Activated CD8-positive, alpha-beta memory T cell treated with anti-CD3 and anti-CD28 coated beads for 36 hours (primary cell): Measurements from ENCODE around the gene TTC33. TPM values are rescaled to one million over a fixed set of nuclear protein-coding genes. Genes with fewer than 3 reads are reported as not detected.
"Not testable (repeated sequence)": the region's sequence is repeated elsewhere in the genome, so short reads cannot be mapped to it uniquely, and the experiment has no call there.

Experiments
- CTCF ChIA-PET: fragments of 350-600 bp; sonication (Branson Sonifier 250); formaldehyde crosslinking; loops from one replicate; lab custom pipeline; 2021; ENCODE audit warnings: antibody characterized with exemption; lab: Charles Lee
- POLR2A ChIA-PET: fragments of 350-600 bp; sonication (Branson Sonifier 250); formaldehyde crosslinking; loops from one replicate; lab custom pipeline; 2021; ENCODE audit warnings: antibody characterized with exemption; lab: Charles Lee
- total RNA-seq, 2 experiments: library from RNA; stranded (reverse); gene quantifications; one replicate each; pipeline ENCODE4 v1.2.3, GENCODE V29; 2021

TTC33 gene
- total RNA-seq, 2 experiments from 2014 or later, result 22.2 to 23.9 TPM

DNA sequence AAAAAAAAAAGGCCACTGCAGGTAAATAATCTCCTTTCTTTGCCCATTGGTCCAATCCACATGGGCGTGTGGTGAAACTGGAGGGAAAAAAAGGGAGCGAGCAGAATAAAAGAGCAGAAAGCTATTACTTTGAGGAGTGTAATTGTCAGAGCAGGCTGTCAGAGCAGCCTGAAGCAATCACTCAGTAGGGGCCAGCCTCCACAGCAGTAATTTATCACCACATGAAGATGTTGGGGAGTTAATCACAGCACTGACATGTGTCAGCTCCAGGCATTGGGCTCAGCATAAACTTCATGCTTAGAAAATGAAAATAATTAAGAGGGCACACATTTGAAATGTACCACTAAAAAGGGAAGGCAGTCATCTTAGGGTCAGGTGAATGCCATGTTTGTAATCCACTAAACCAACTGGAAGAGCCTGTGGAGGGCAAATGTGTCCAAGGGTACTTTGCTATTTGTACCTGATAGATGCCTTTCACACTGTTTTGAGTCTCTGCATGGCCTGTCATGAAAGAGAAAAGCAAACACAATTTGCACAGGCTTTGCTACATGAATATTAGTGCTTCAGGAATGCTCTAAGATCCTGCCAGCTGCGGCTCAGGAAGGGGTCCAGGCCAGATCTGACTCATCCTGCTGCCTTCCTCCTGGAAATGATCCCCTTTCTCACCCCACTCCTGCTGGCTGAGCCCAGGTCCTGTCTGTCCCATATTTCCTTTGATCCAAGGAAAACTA lies 79.0 kb downstream of the TTC33 start:
- ChIA-PET POLR2A (interaction anchor here (0.7 kb wide), 1 partner anchor 132 kb away, joined by 3 read pairs; no protein-coding TSS in a partner anchor), CTCF (interaction anchor here (0.8 to 2.1 kb wide), 4 partner anchors 9 to 242 kb away, joined by 3 to 8 read pairs (median 3); no protein-coding TSS in a partner anchor)

GRCh38 chr5:40675396-40676133 lies 80.2 kb downstream of the TTC33 start:
- POLR2A ChIA-PET, result interaction anchor here (0.7 to 1.0 kb wide), 3 partner anchors 20 to 265 kb away, joined by 3 to 5 read pairs (median 3); no protein-coding TSS in a partner anchor
- CTCF ChIA-PET, result interaction anchor here (0.6 to 2.1 kb wide), 4 partner anchors 10 to 727 kb away, joined by 3 to 8 read pairs (median 4); no protein-coding TSS in a partner anchor

DNA sequence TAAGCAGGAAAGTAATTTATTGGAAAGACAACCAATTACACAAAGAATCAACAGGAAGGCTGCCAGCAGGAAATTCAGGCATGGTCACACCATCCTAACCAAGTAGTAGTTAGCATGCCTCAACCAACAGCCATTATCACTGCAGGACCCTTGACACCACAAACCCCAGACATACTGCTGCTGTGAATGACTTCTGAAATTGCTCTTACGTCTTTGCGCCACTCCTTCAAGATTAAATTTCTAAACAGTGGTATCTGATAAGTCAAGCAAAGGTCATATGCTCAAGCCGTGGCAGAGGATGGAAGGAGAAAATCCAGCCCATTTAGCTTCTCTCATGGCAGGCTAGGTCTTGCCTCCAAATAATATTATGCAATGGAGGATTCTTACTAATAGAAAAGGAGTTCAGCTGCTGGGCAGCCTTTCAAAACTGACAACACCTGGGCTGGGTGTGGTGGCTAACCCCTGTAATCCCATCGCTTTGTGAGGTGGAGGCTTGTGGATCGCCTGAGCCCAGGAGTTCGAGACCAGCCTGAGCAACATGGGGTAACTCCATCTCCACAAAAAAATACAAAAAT lies 81.0 kb downstream of the TTC33 start:
- CTCF ChIA-PET, result interaction anchor here (0.6 to 2.1 kb wide), 3 partner anchors 11 to 727 kb away, joined by 3 to 8 read pairs (median 4); no protein-coding TSS in a partner anchor
- POLR2A ChIA-PET, result interaction anchor here (1.0 kb wide), 1 partner anchor 264 kb away, joined by 3 read pairs; no protein-coding TSS in a partner anchor

DNA sequence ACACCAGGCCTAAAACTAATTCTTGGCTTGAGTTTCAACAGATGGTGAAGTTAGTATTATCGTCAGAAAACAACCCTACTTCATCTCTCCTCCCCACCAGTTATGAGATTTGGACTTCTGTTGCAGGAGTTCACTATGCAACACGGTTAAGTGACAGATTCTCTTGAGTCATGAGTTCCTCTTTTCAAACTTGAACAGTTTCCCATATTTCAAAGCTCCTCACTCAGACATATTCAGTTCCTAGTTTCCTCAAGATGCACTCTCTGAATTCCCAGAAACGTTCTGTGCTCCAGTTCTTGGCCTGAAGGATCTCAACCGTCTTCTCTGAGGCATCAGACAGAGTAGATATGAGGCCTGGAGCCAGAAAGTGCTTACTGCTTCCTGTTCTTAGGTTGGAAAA lies 83.3 kb downstream of the TTC33 start:
- CTCF ChIA-PET, result no interaction called here
- POLR2A ChIA-PET, result no interaction called here

- POLR2A ChIA-PET, result no interaction called here
- CTCF ChIA-PET, result no interaction called here
These were observed 86.0 kb downstream of the TTC33 start for GRCh38 chr5:40669606-40670390.

- ChIA-PET POLR2A (no interaction called here), CTCF (no interaction called here)
These were observed 88.5 kb downstream of the TTC33 start for GRCh38 chr5:40667161-40667663.

GRCh38 chr5:40666657-40667056 lies 89.1 kb downstream of the TTC33 start:
- POLR2A ChIA-PET, result no interaction called here
- CTCF ChIA-PET, result no interaction called here

DNA sequence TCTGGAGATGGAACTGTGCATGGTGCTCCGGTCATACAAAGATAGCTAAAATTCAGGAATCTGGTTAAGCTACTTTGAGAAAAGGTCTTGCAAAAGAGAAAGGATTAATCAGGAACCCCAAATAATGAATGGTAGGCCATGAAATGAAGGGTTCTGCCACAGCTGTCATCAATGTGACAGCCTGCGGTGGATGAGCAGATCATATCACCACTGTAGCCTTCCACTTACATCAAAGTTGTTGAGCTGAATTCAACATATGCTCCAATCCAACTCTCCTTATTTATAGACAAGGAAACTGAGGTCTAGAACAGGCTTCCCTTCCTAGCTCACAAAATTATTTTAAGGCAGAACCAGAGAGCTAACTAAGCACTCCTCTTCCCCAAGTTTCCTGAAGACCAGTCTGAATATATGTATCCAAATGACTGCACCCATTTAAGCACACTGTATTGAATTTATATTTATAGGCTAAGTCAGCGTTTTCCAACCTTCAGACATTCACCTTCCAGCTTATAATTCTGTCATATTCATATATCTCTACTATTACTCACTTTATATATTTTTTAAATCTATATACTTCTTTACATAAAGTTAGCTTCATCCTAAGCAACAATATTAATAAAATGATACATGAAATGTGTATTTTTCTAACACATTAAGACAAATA lies 90.0 kb downstream of the TTC33 start:
- ChIA-PET CTCF (no interaction called here), POLR2A (no interaction called here)

DNA sequence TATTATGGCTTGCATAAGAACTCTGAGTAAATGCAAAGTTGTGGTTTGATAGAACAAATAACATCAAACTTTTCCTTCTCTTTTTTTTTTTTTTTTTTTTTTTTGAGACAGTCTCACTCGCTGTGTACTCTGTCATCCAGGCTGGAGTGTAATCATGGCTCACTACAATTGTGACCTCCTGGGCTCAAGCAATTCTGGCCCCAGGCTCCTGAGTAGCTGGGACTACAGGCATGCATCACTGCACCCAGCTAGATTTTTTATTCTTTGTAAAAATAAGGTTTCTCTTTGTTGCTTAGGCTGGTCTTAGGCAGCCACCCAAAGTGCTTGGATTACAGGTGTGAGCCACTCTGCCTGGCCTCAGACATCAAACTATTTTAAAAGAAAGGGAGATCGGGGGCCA lies 95.0 kb downstream of the TTC33 start:
- ChIA-PET CTCF (no interaction called here), POLR2A (no interaction called here)

GRCh38 chr5:40656766-40657165 lies 99.0 kb downstream of the TTC33 start:
- ChIA-PET CTCF (no interaction called here), POLR2A (no interaction called here)

DNA sequence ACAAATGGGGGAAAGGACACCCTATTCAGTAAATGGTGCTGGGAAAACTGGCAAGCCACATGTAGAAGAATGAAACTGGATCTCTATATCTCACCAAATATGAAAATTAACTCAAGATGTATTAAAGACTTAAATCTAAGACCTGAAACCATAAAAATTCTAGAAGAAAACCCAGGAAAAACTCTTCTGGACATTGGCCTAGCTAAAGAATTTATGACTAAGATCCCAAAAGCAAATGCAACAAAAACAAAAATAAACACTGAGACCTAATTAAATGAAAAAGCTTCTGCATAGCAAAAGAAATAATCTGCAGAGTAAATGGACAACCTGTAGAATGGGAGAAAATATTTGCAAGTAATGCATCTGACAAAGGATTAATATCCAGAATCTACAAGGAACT lies 99.7 kb downstream of the TTC33 start:
- CTCF ChIA-PET, result not testable (repeated sequence)
- POLR2A ChIA-PET, result interaction anchor here (1.0 kb wide), 1 partner anchor 20 kb away, joined by 3 read pairs; no protein-coding TSS in a partner anchor

- CTCF ChIA-PET, result no interaction called here
- POLR2A ChIA-PET, result interaction anchor here (0.7 to 1.0 kb wide), 2 partner anchors 21 to 326 kb away, joined by 3 to 4 read pairs; no protein-coding TSS in a partner anchor
These were observed 100.6 kb downstream of the TTC33 start for GRCh38 chr5:40655138-40655537.

GRCh38 chr5:40654377-40654991 lies 101.3 kb downstream of the TTC33 start:
- CTCF ChIA-PET, result no interaction called here

DNA sequence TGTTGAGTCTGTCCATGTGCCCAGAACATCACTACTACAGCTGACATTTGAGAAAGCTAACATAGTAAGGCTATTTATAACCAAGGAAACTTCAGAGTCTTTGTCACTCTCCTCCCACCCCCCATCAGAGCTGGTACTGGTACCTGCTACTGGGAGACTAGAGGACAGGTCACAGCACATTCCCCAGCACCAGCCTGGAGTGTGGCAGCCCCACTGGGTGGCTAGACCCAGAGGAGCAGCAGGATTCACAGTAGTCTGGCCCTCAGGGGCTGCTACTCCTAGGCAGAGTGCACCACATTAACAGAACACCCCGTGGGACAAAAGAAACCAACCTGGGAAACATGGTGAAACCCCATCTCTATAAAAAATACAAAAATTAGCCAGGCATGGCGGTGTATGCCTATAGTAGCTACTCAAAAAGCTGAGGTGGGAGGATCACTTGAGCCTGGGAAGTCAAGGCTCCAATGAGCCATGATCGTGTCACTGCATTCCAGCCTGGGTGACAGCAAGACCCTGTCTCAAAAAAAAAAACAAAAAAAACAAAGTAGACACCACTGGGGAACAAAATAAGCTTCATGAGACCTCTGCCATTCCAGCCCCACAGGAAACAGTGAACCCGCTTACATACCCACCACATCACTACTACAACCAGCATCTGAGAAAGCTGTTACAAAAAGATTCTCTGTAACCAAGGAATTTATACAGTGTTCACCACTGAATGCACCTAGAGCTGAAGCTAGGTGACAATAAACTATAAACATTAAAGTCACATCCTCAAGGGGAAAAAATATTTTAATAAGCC lies 102.3 kb downstream of the TTC33 start:
- POLR2A ChIA-PET, result interaction anchor here (0.6 to 1.1 kb wide), 2 partner anchors 29 to 58 kb away, joined by 3 read pairs; no protein-coding TSS in a partner anchor

More at GRCh38 chr5:40654377-40654991, 101.3 kb downstream of the TTC33 start:
- POLR2A ChIA-PET, result interaction anchor here (1.1 kb wide), 1 partner anchor 27 kb away, joined by 3 read pairs; no protein-coding TSS in a partner anchor

GRCh38 chr5:40652441-40653220 lies 103.1 kb downstream of the TTC33 start:
- CTCF ChIA-PET, result interaction anchor here (0.7 to 1.3 kb wide), 2 partner anchors 29 to 64 kb away, joined by 3 read pairs; no protein-coding TSS in a partner anchor
- POLR2A ChIA-PET, result interaction anchor here (0.6 kb wide), 3 partner anchors 26 to 99 kb away, joined by 3 to 7 read pairs (median 6); no protein-coding TSS in a partner anchor

More for the DNA sequence above, 102.3 kb downstream of the TTC33 start:
- CTCF ChIA-PET, result interaction anchor here (0.7 to 1.3 kb wide), 2 partner anchors 28 to 64 kb away, joined by 3 read pairs; no protein-coding TSS in a partner anchor

DNA sequence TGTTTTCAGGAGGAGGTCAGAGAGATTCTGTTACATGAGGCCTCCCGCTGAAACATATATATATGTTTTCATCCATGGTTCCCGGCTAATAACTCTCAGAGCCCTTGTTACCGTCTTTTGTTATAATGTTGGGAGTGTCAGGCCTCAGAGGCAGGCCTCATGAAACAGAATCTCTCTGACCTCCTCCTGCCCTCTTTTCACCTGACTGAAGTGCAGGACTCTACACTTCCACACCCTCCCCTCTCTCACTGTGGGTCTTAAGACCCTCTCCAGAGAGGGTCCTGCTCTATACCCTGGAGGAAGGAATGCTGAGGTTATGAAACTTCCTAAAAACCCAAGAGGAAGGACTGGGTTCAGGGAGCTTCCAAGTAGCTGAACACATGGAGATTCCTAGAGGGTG lies 104.6 kb downstream of the TTC33 start:
- ChIA-PET POLR2A (no interaction called here), CTCF (no interaction called here)
